Mammary epithelial cell (primary cell): ENCODE measurements around the gene PTCH1.

Experiments used
- CTCF ChIP-seq, 2 donors: IDR thresholded peaks in 1 of 2; conservative IDR thresholded peaks in 1 of 2; 2 replicates each; pipeline ENCODE4 v1.5.1; 2011 to 2012; ENCODE audit warnings: inconsistent platforms in 2 of 2, low read length in 2 of 2, mild to moderate bottlenecking in 2 of 2, control low read depth in 1 of 2, low read depth in 1 of 2; ENCODE audit not compliant: insufficient read depth in 1 of 2; ENCODE audit errors: extremely low read depth in 1 of 2
- EZH2 ChIP-seq: IDR thresholded peaks from 2 replicates; pipeline ENCODE4 v1.6.1; 2012; ENCODE audit warnings: low read length, inconsistent platforms, borderline replicate concordance

- TF ChIP-seq CTCF (conservative IDR thresholded peaks at IDR 0.05 in 1 of 2, IDR thresholded peaks at IDR 0.05 in 1 of 2; ENCODE audit: extremely low read depth in 1 of 2, insufficient read depth in 1 of 2, low read depth in 1 of 2, low read length in 2 of 2) (no peak), EZH2 (no peak)
Measured at GRCh38 chr9:95434116-95435073, 82.4 kb downstream of the PTCH1 start.
